Measurements from ENCODE around the gene SMAD7. TPM values are rescaled to one million over a fixed set of nuclear protein-coding genes. Genes with fewer than 3 reads are reported as not detected.
A peak's percentile ranks its signal among the peaks of the same experiment; 100 is the strongest.

Gene SMAD7
- total RNA-seq, 4 donors from 2014 or later: 40.1 to 69.3 (median 59.2) TPM

DNA sequence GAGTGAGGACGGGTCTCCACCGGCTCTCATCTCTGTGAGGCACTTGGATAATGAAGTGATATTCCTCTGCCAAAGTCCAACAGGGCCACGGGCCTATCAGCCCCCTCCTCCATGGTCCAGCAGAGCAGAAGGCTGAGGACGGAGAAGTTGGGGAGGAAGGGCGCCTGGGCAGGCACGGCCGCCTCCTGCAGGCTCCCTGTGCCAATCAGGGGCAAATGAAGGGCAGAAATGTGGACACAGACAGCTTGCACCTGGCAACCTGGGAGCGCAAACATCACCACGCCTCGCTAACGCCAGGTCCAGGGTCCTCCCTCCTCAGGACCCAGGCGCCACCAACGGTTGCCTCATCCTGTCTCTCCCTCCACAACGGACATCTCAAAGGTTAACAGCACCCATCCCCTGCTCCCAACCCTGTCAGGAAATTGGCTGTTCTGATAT lies 24.3 kb downstream of the SMAD7 start:
- peaks cover 62 to 92% of the 10 kb centered on the region in 2 donors for H3K4me1 ChIP-seq
- WGBS, 2 donors: 74 to 76% methylated on average over 12 to 14 of the region's 14 CpGs

GRCh38 chr18:48925491-48925780 lies 25.3 kb downstream of the SMAD7 start:
- TF ChIP-seq POLR2A (IDR thresholded peaks at IDR 0.05): no peak
- TF ChIP-seq, protein P1, sequence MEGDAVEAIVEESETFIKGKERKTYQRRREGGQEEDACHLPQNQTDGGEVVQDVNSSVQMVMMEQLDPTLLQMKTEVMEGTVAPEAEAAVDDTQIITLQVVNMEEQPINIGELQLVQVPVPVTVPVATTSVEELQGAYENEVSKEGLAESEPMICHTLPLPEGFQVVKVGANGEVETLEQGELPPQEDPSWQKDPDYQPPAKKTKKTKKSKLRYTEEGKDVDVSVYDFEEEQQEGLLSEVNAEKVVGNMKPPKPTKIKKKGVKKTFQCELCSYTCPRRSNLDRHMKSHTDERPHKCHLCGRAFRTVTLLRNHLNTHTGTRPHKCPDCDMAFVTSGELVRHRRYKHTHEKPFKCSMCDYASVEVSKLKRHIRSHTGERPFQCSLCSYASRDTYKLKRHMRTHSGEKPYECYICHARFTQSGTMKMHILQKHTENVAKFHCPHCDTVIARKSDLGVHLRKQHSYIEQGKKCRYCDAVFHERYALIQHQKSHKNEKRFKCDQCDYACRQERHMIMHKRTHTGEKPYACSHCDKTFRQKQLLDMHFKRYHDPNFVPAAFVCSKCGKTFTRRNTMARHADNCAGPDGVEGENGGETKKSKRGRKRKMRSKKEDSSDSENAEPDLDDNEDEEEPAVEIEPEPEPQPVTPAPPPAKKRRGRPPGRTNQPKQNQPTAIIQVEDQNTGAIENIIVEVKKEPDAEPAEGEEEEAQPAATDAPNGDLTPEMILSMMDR (IDR thresholded peaks at IDR 0.05): no peak
- DNase-seq: no peak
- Histone ChIP-seq H3K27ac (peak overlapping the region in 2 of 3 donors; percentile 51 to 61), H3K9me3 (no peaks in the 10 kb centered on the region), H3K36me3 (peaks cover 11% of the 10 kb centered on the region in 2 donors), H3K4me3 (replicated peaks in 1 of 3) (no peak overlapping the region), H3K4me1 (peaks cover 52 to 90% of the 10 kb centered on the region in 2 donors), H3K27me3 (no peaks in the 10 kb centered on the region)
- 91 to 92% methylated on average over 3 of the region's 3 CpGs for WGBS, 2 donors
- intact Hi-C loops (cut with DNase I): no loop called here

More for the DNA sequence above, 24.3 kb downstream of the SMAD7 start:
- DNase-seq: peak; percentile 38 to 55
- Histone ChIP-seq H3K27ac (peak overlapping the region in 2 of 3 donors; percentile 2 to 55), H3K9me3 (no peaks in the 10 kb centered on the region), H3K27me3 (no peaks in the 10 kb centered on the region), H3K36me3 (peaks cover under 1 to 3% of the 10 kb centered on the region in 2 donors), H3K4me3 (replicated peaks in 1 of 3) (no peak overlapping the region)
- TF ChIP-seq POLR2A (IDR thresholded peaks at IDR 0.05): no peak
- TF ChIP-seq, protein P1 (IDR thresholded peaks at IDR 0.05): no peak
- intact Hi-C loops (cut with DNase I): no loop called here

DNA sequence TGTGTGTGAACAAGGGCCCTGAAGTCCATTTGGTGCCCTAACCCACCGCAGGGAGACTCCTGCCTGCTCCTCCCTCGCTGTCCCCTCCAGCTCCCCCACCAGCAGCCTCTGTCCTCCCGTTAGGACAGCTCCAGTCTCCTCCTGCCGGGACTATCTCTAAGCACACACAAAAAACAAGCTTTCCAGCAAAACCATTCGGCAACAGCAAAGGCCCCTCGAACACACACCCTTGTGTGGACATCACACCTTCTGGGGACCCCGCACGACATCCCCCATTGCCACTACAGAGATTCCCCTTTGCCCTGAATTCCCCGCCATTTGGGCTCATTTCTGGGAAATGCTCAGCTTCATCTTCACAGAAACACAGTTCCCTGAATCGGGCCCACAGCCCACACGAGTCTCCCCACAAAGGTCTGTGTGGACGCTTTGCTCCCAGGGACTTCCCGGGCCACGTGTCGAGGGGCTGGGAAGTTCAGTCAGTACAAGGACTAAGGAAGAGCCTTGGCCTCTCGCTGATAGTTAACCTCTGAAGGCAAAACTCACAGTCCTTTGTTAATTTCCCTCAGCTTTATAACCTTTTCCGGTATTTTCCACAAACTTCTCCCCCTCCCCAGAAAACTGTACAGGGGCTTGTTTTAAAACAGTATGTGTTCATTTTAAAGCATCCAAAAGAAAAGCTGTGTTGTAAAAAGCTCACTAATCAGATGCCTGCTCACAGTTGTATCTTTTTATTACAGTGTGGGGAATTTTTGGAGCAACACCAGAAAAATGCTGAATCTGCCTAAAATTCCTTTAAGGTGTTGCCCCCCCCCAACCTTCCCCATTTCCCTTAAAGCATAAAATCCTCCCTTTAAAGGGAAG lies 25.9 kb downstream of the SMAD7 start:
- Histone ChIP-seq H3K4me3 (replicated peaks in 1 of 3) (no peak overlapping the region), H3K36me3 (peaks cover 11 to 13% of the 10 kb centered on the region in 2 donors), H3K9me3 (no peaks in the 10 kb centered on the region), H3K4me1 (peaks cover 46 to 89% of the 10 kb centered on the region in 2 donors), H3K27ac (peak overlapping the region in 2 of 3 donors; percentile 51 to 61), H3K27me3 (no peaks in the 10 kb centered on the region)
- DNase-seq: no peak
- WGBS, 2 donors: 68 to 80% methylated on average over 16 to 17 of the region's 17 CpGs
- TF ChIP-seq, protein P1 (IDR thresholded peaks at IDR 0.05): no peak
- TF ChIP-seq POLR2A (IDR thresholded peaks at IDR 0.05): no peak
- intact Hi-C loops (cut with DNase I): no loop called here

DNA sequence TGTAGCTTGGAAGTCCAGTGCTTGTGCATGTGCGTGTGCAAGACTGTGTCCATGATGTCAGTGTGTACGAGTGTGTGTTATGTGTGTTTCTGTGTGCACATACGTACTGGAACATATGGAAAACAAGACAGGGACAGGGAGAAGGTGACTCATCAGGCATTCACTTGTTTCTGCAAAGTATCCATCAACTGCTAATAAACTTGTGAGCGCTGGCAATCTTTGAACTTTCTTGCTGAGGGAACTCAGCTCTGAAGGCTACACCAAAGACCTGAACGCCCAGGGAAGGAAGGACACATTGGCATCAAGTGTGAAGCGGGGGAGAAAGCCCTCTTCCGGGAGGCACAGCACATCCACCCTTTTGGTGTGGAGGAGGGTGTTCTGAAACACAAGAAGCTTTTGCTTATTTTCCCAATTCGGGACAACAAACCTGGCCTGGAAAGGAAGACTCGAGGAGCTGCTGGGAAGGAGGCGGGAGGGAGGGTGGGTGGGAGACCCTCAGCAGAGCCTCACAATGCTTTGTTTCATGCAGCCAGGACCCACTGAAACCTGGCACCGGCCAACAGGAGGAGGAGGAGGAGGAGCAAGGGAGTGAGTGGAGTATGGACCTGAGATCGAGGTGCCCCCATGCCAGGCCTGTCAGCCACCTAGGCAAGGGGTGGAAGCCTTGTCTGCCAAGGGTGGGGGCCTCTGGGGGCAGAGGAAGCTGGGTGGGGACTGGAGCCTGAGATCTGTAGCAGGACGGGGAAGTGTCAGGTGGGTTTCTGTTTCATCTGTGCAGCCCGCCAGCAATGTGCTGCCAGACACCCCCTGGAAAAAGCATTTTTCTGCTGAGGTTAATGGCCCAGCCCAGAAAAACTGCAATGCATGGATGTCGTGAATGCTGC lies 26.8 kb downstream of the SMAD7 start:
- peaks cover 11 to 13% of the 10 kb centered on the region in 2 donors for H3K36me3 ChIP-seq
- 72 to 76% methylated on average over 15 of the region's 15 CpGs for WGBS, 2 donors
- intact Hi-C loops (cut with DNase I): no loop called here
- no peak for DNase-seq
- no peak for TF ChIP-seq POLR2A (IDR thresholded peaks at IDR 0.05)
- TF ChIP-seq, protein P1 (IDR thresholded peaks at IDR 0.05): no peak
- peaks cover 38 to 81% of the 10 kb centered on the region in 2 donors for H3K4me1 ChIP-seq
- H3K9me3 ChIP-seq: no peaks in the 10 kb centered on the region
- H3K4me3 ChIP-seq (replicated peaks in 1 of 3): no peak overlapping the region
- H3K27me3 ChIP-seq: no peaks in the 10 kb centered on the region
- H3K27ac ChIP-seq: peak overlapping the region in 2 of 3 donors; percentile 51 to 61

Data from thyroid gland (tissue), 4 donors.